ENCODE results near the gene SND1.

GRCh38 chr7:128090492-128090891 is 438.5 kb downstream of the SND1 start:
- no peak for TF ChIP-seq POLR2A (IDR thresholded peaks at IDR 0.05; ENCODE audit: low read length)
- TF ChIP-seq GATA1 (IDR thresholded peaks at IDR 0.05; ENCODE audit: low read depth, low read length): no peak

Measured in erythroblast (primary cell).